GM18505 (cell line): ENCODE results near the gene EPM2AIP1.

Source experiments
- ATAC-seq: cut with Tn5 transposase; IDR thresholded peaks from one replicate; pipeline ENCODE4 v1.9.1; 2021; ENCODE audit not compliant: unreplicated experiment
- POLR2A ChIP-seq: IDR thresholded peaks from 4 replicates; pipeline ENCODE4 v1.6.1; 2011; ENCODE audit warnings: borderline replicate concordance; ENCODE audit not compliant: insufficient read depth, insufficient read length; ENCODE audit errors: extremely low read depth

EPM2AIP1 gene

DNA sequence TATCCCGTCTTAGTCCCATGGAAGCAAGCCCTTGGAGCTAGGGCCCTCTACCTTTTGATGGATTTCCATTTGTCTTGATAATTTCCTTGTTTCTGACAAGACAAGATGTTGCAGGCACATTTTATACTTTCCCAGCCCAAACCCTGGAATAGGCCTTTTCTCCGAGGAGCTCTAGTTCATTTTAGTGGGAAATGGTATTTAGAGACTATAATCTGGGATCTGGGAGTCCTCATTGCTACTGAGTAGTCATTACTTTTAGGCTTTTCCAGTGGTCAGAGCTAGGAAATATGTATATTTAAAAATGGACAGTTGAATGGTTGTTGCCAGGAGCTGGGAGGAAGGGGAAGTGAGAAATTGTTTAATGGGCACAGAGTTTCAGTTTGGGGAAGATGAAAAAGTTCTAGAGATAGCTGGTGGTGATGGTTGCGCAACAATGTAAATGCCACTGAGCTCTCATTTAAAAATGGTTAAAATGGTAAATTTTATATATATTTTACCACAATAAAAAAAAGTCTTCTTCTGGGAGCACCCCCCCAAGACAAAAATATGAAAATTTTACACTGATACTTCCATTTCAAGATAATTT, 32.0 kb upstream of the EPM2AIP1 start:
- peak; percentile 58 for ATAC-seq

DNA sequence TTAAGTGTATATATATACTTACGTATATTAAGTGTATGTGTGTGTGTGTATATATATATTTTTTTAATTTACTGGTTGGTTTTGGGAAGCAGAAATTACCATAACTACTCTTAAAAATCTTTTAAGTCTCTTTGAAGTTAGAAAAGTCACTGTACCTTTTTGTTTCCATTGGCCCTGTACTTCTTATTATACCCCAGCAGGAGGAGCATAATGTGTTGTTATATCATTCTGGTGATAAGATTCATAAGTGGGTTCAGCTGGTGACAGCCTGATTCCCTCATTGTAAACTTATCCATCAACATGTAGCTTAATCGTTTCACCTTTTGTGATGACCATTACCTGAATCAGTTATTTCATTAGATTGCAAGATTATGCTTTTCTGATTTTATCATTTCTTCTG, 31.2 kb upstream of the EPM2AIP1 start:
- ATAC-seq, result no peak
- no peak for TF ChIP-seq POLR2A

More for the DNA sequence above, 32.0 kb upstream of the EPM2AIP1 start:
- TF ChIP-seq POLR2A, result no peak

DNA sequence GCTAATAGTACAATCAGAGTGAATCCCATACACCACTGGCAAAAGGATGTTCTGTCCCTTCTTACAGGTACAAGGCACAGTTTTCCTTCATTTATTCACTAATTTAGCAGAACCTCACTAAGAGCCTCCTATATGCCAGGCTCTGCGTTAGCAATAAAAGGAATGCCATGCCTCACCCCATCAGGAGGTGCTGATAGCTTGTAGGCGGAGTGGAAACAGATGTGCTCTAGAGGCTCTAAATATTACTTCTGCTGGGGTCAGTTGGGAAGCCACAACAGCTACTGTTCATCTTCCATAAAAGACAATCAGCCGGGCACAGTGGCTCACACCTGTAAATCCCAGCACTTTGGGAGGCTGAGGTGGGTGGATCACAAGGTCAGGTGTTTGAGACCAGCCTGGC, 24.8 kb upstream of the EPM2AIP1 start:
- no peak for TF ChIP-seq POLR2A
- ATAC-seq, result no peak

DNA sequence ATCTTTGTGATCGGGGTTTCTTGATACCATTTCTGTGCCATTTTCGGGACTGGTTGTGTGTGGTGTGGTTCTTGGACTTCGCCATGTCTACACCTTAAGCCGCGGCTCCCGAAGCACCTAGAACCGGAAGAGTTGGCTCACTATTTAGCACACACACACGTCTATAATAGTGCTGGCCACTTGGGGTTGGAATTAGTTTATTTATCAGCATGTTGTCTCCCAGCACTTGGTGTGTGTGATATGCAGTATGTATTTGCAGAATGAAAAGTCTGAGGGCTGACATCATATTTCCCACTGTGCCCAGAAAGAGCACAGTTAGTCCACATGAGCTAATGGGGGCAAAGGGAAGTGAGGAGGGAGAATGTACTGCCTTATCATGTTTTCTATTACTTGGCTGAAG, 24.0 kb upstream of the EPM2AIP1 start:
- no peak for TF ChIP-seq POLR2A
- no peak for ATAC-seq

DNA sequence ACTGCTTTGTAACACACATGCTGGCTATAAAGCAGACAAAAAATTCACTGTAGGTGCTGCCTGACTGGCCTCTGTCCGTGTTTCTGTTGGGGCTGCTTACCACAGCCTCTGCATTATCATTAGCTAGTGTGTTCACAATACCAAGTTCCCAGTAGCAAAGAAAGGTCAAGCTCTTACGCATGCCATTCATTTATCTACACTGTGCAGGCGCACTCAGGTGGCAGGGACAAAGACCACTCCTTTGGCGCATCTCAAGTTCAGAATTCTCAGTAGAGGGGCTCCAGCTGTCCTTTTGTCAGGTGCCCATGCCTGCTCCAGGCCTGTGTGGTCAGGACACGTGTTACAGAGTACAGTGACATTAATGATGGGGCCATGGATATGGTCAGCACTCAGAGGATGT, 22.7 kb upstream of the EPM2AIP1 start:
- no peak for ATAC-seq
- no peak for TF ChIP-seq POLR2A

DNA sequence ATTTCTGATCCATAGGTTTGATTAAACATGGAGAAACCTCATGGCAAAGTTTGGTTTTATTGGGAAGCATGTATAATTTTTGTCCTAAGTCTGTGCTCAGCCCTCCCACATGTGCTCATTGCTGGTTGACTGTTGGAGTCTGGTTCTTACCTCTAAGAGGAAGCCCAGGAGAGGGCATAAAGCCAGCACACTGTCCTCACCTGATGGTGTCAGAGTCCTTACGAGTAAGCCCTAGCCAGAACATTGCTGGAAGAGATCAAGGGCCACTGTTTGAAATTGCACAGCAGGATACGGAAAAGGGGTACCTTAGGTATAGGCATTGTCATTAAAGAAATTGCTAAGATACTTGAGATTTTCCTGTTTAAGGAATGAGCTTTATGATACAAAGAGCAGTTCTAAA, 21.7 kb upstream of the EPM2AIP1 start:
- ATAC-seq, result no peak
- no peak for TF ChIP-seq POLR2A

DNA sequence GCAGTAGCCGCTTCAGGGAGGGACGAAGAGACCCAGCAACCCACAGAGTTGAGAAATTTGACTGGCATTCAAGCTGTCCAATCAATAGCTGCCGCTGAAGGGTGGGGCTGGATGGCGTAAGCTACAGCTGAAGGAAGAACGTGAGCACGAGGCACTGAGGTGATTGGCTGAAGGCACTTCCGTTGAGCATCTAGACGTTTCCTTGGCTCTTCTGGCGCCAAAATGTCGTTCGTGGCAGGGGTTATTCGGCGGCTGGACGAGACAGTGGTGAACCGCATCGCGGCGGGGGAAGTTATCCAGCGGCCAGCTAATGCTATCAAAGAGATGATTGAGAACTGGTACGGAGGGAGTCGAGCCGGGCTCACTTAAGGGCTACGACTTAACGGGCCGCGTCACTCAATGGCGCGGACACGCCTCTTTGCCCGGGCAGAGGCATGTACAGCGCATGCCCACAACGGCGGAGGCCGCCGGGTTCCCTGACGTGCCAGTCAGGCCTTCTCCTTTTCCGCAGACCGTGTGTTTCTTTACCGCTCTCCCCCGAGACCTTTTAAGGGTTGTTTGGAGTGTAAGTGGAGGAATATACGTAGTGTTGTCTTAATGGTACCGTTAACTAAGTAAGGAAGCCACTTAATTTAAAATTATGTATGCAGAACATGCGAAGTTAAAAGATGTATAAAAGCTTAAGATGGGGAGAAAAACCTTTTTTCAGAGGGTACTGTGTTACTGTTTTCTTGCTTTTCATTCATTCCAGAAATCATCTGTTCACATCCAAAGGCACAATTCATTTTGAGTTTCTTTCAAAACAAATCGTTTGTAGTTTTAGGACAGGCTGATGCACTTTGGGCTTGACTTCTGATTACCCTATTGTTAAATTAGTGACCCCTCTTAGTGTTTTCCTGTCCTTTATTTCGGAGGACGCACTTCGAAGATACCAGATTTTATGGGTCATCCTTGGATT, 674 bp upstream of the EPM2AIP1 start, which contains the start of gene MLH1:
Gene MLH1 (plus strand): TSS at position 193 of the 958 bp plus-strand sequence. CDS start 30 bp downstream, at position 223.
- peak; percentile 89 for TF ChIP-seq POLR2A
- peak; percentile 92 for ATAC-seq

DNA sequence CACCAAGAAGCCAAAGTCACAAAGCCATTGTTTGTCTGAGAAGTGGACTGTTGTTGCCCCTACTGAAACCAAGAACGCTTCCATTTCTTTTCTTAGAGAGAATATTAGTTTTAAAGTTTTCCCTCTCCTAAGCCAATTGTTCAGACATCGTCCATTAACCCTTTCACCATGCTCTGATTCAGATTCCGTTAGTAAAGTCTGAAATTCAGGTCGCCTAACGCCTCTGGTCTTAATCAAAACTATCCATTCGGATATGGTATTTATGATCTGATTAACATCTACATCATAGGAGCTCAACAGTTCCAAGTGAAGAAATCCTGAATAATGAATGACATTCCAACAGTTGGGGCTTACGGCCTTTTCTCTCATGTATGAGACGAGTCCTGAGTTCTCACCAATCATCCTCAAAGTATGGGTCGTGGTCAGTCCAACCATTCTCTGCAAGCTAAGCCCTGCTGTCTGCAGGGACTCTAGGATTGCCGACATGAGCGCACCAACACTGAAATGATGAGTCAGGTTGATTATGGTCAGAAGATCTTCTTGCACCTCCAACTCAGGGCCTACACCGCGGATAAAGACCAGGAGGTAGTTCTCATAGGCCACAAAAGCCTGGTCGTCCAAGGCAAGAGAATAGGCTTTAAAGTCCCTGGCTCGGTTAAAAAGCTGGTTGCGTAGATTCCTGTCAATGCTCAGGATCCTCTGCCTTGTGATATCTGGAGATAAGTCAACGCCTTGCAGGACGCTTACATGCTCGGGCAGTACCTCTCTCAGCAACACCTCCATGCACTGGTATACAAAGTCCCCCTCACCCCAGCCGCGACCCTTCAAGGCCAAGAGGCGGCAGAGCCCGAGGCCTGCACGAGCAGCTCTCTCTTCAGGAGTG, 767 bp downstream of the EPM2AIP1 start:
- no peak for TF ChIP-seq POLR2A
- no peak for ATAC-seq

DNA sequence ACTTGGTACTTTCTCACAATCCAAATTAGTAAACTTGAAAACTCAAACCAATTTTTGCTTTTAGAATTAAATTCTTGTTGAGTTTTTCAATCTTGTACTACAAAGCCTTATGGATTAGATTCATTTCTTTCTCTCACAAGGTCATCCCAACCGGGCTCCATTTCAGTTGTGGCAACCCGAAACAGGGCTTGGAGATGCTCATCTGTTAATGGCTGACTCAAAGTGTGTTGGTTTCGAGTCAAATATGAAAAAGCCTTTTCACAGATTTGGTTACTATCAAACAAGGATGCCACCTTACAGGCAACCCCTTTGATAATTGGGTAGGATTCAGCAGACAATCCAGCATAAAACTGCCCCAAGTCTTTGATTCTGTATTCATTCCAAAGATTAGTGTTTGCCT, 1.8 kb downstream of the EPM2AIP1 start:
- ATAC-seq, result no peak
- TF ChIP-seq POLR2A, result no peak

DNA sequence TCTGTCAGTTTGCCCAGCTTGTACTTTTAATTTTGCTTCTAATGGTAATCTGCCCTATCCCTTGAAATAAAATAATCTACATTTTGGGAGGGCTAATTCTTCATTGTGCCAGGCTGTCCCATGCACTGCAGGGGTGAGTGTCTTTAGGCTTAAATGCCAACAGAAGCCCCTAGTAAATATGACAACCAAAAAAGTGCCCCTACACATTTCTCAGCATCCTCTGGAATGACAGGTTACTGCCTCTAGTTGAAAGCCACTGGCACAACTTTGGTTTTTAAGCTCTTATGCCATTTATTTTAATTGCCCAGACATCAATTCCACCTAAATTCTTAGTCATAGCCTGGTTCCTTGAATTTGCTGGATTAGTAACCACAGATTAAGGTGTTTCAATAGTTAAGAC, 3.4 kb downstream of the EPM2AIP1 start:
- no peak for ATAC-seq
- no peak for TF ChIP-seq POLR2A

DNA sequence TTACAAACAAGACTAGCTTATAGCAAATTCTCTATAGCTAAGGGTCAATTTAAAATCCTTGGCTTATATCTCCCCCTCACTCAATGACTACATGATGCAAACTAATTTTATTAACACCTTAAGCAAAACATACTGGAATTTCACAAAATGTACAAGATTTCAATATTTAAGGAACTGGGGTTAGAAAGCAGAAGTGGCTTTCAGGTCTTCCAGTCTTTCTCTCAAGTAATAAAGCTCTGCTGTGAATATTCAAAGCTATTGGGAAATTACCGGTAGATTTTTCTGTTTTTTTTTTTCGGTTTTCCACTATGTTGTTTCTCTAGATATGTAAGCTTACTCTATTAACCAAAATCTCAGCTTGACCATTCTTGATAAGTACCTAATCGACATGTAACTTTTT, 3.9 kb downstream of the EPM2AIP1 start:
- TF ChIP-seq POLR2A, result no peak
- no peak for ATAC-seq

DNA sequence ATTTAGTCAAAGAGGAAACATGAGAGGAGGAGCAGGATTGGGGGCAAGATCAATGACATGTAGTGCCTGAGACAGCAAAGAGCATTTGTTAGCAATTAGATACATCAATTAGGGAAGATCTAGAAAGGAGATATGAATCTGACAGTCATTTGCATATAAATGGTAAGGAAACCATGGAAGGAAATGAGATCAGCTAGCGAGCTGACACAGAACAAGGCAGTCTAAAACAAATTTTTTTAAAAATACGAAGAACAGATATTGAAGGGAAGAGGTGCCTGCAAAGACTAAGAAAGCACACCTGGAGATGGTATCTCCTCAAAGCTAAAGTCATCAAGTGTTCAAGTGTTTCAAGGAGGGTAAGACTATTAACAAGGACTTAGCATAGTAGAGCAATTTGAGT, 4.6 kb downstream of the EPM2AIP1 start:
- TF ChIP-seq POLR2A, result no peak
- ATAC-seq, result no peak

DNA sequence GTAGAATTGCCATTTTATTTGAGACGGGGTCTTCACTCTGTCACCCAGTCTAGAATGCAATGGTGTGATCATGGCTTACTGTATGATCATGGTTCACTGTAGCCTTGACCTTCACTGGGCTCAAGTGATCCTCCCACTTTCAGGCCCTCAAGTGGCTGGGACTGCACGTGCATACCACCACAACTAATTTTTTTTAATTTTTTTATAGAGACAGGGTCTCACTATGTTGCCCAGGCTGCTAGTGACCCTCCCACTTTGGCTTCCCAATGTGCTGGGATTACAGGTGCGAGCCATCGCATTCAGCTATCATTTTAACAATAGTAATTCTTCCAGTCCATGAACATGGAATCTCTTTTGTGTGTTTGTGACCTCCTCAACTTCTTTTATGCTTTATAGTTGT, 11.9 kb downstream of the EPM2AIP1 start:
- no peak for ATAC-seq
- no peak for TF ChIP-seq POLR2A

DNA sequence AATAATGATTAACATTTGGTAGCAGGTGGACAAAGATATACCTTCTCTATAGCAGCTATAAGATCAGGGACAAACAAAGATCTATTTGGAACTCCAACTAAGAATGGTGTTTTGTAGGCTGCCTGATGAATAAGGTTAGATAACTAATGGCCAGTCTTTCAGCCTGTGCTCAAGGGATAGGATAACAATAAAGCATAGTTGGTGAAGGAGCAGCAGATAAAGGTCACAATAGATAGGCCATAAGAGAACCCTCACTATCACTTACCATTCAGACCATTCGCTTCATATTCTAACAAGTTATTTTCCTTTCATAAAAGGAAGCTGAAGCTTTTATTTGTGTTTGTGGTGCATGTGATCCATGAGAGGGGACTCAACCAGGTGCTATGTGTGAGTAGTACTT, 19.8 kb downstream of the EPM2AIP1 start:
- no peak for TF ChIP-seq POLR2A
- no peak for ATAC-seq

DNA sequence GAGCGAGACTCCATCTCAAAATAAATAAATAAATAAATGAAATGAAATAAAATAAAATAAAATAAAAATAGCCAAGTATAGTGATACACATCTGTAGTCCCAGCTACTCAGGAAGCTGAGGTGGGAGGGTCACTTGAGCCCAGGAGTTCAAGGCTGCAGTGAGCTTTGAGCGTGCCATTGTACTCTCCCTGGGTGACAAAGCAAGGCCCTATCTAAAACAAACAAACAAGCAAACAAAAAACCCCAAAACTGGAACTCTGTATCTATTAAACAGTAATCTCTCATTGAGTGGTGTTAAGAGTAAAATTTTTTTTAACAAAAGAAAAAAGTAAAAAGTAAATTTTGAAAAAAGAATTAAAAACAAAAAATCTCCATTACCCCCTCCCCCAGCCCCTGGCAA, 20.8 kb downstream of the EPM2AIP1 start:
- TF ChIP-seq POLR2A, result no peak
- no peak for ATAC-seq
